A204.1 (cell line): Measurements from ENCODE around the gene SPEM3.
"Not testable (repeated sequence)": the region's sequence is repeated elsewhere in the genome, so short reads cannot be mapped to it uniquely, and the experiment has no call there.

Experiments used
- FAIRE-seq: peaks from 2 replicates; lab custom pipeline; 2012; peaks lifted over from hg19 to GRCh38; lab: Jason Lieb, UNC

Gene SPEM3

GRCh38 chr17:7442142-7442541 lies 13.5 kb downstream of the SPEM3 start:
- no peak for FAIRE-seq

GRCh38 chr17:7443499-7444485 lies 15.1 kb downstream of the SPEM3 start:
- FAIRE-seq = no peak

GRCh38 chr17:7444682-7445618 lies 16.3 kb downstream of the SPEM3 start, which contains the start of gene CHRNB1:
Gene CHRNB1, plus strand, starts transcription at chr17:7445061. Its CDS starts 67 bp downstream, at chr17:7445128.
- no peak for FAIRE-seq

- FAIRE-seq = no peak
Measured at GRCh38 chr17:7445619-7445968, 16.9 kb downstream of the SPEM3 start.

- FAIRE-seq = no peak
Measured at GRCh38 chr17:7448461-7448860, 19.8 kb downstream of the SPEM3 start.

GRCh38 chr17:7459961-7460545 lies 31.4 kb downstream of the SPEM3 start:
- FAIRE-seq = no peak

GRCh38 chr17:7460850-7461660 lies 32.4 kb downstream of the SPEM3 start:
- no peak for FAIRE-seq

GRCh38 chr17:7462474-7463371 lies 34.1 kb downstream of the SPEM3 start:
- FAIRE-seq = no peak

- FAIRE-seq = no peak
Measured at GRCh38 chr17:7463372-7463846, 34.8 kb downstream of the SPEM3 start.

GRCh38 chr17:7464081-7464480 lies 35.4 kb downstream of the SPEM3 start:
- no peak for FAIRE-seq

GRCh38 chr17:7465597-7466275 lies 37.1 kb downstream of the SPEM3 start:
- no peak for FAIRE-seq

GRCh38 chr17:7466318-7466638 lies 37.6 kb downstream of the SPEM3 start:
- FAIRE-seq = no peak

GRCh38 chr17:7466639-7467341 lies 38.1 kb downstream of the SPEM3 start:
- no peak for FAIRE-seq

GRCh38 chr17:7467498-7467897 lies 38.8 kb downstream of the SPEM3 start:
- FAIRE-seq = no peak

GRCh38 chr17:7468290-7468689 lies 39.6 kb downstream of the SPEM3 start:
- FAIRE-seq = no peak

- FAIRE-seq = no peak
Measured at GRCh38 chr17:7468804-7469389, 40.2 kb downstream of the SPEM3 start.

- not testable (repeated sequence) for FAIRE-seq
Measured at GRCh38 chr17:7469843-7470242, 41.2 kb downstream of the SPEM3 start.

- FAIRE-seq = not testable (repeated sequence)
Measured at GRCh38 chr17:7470457-7470973, 41.9 kb downstream of the SPEM3 start.

GRCh38 chr17:7471729-7472128 lies 43.1 kb downstream of the SPEM3 start:
- FAIRE-seq = no peak
